Measurements from ENCODE around the gene IGFL4.

DNA sequence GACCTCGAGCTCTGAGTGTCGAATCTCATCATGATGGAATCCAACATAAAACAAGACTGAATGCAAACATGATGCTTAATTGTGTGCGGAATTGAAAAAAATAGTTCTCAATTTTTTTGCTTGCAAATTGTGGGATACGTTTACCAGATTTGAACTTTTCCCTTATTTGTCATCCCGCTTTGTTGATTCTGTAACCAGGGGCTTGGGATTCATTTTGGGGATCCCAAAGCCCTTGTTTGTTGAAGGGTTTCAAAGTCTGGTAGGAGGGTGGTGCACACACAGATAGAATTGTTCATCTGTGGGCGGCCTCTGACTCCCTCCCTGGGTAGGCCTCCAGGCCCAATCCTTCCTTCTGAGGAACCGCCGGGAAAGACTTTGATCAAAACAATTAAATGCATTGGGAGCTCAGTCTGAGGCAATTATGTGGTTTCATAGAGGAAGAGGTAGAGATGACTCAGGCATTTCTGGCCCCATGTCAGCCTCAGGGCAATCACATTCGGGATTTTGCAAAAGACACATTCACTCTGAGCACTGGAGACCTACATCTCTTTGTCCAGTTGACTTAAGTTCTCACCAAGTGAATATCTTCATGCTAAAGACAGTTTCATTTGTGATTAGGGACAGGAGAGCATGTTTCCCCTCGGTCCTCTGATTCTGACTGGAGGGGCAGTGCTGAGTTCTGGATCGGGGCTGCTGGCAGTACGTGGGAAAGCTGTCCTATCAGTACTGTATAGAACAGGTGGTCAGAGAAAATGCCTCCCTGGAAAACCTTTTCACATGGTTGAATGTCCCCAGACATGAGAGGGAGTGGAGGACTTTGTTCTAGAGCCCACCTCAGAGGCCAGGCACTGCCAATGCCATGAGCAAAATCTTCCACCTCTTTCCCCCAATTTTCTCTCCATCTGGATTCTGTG is 27.8 kb upstream of the IGFL4 start:
- TF ChIP-seq, protein P1, sequence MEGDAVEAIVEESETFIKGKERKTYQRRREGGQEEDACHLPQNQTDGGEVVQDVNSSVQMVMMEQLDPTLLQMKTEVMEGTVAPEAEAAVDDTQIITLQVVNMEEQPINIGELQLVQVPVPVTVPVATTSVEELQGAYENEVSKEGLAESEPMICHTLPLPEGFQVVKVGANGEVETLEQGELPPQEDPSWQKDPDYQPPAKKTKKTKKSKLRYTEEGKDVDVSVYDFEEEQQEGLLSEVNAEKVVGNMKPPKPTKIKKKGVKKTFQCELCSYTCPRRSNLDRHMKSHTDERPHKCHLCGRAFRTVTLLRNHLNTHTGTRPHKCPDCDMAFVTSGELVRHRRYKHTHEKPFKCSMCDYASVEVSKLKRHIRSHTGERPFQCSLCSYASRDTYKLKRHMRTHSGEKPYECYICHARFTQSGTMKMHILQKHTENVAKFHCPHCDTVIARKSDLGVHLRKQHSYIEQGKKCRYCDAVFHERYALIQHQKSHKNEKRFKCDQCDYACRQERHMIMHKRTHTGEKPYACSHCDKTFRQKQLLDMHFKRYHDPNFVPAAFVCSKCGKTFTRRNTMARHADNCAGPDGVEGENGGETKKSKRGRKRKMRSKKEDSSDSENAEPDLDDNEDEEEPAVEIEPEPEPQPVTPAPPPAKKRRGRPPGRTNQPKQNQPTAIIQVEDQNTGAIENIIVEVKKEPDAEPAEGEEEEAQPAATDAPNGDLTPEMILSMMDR (IDR thresholded peaks at IDR 0.05; ENCODE audit: low read length) = no peak
- no peak for TF ChIP-seq EZH2 (IDR thresholded peaks at IDR 0.05; ENCODE audit: borderline replicate concordance, low read length)

All from OCI-LY1 (cell line).